ENCODE measurements around the gene CIPC.

GRCh38 chr14:77116172-77116817 is 18.2 kb downstream of the CIPC start:
- TF ChIP-seq EZH2phosphoT487 (IDR thresholded peaks at IDR 0.05; ENCODE audit: borderline replicate concordance, low read length), result no peak
- TF ChIP-seq, protein P1, sequence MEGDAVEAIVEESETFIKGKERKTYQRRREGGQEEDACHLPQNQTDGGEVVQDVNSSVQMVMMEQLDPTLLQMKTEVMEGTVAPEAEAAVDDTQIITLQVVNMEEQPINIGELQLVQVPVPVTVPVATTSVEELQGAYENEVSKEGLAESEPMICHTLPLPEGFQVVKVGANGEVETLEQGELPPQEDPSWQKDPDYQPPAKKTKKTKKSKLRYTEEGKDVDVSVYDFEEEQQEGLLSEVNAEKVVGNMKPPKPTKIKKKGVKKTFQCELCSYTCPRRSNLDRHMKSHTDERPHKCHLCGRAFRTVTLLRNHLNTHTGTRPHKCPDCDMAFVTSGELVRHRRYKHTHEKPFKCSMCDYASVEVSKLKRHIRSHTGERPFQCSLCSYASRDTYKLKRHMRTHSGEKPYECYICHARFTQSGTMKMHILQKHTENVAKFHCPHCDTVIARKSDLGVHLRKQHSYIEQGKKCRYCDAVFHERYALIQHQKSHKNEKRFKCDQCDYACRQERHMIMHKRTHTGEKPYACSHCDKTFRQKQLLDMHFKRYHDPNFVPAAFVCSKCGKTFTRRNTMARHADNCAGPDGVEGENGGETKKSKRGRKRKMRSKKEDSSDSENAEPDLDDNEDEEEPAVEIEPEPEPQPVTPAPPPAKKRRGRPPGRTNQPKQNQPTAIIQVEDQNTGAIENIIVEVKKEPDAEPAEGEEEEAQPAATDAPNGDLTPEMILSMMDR (conservative IDR thresholded peaks at IDR 0.05; ENCODE audit: low read depth, low read length), result no peak
